LHCN-M2 (cell line): ENCODE results near the gene ARSK. TPM values are rescaled to one million over a fixed set of nuclear protein-coding genes. Genes with fewer than 3 reads are reported as not detected.
"Not testable (repeated sequence)": the region's sequence is repeated elsewhere in the genome, so short reads cannot be mapped to it uniquely, and the experiment has no call there.

Source experiments
- DNase-seq: peaks from one replicate; pipeline ENCODE4 v3.0.0-alpha.2; 2012; ENCODE audit warnings: low read depth
- total RNA-seq: library from RNA; depleted of rRNA; stranded (reverse); fragments of >200 nt; gene quantifications from 2 replicates; pipeline ENCODE4 v1.2.3, GENCODE V29; 2014

The ARSK gene
- total RNA-seq, 1 experiment from 2014 or later: 10.0 TPM

DNA sequence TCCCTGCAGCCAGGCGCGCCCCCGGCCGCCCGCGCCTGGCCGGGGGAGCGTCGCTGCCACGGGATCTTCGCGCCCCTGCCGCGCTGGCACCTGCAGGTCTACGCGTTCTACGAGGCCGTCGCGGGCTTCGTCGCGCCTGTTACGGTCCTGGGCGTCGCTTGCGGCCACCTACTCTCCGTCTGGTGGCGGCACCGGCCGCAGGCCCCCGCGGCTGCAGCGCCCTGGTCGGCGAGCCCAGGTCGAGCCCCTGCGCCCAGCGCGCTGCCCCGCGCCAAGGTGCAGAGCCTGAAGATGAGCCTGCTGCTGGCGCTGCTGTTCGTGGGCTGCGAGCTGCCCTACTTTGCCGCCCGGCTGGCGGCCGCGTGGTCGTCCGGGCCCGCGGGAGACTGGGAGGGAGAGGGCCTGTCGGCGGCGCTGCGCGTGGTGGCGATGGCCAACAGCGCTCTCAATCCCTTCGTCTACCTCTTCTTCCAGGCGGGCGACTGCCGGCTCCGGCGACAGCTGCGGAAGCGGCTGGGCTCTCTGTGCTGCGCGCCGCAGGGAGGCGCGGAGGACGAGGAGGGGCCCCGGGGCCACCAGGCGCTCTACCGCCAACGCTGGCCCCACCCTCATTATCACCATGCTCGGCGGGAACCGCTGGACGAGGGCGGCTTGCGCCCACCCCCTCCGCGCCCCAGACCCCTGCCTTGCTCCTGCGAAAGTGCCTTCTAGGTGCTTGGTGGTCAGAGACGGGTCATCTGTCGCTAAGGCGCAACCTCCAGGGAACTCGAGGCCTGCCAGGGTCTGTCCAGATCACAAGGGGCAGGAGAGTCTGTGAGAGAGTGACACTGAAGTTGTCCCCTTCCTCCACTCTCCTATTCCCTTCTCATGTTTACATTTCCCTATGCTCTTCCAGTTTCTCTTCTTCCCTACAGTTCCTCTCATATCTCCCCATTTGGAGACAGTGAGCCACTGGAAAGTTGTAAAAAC lies 66.3 kb downstream of the ARSK start:
- DNase-seq: no peak

DNA sequence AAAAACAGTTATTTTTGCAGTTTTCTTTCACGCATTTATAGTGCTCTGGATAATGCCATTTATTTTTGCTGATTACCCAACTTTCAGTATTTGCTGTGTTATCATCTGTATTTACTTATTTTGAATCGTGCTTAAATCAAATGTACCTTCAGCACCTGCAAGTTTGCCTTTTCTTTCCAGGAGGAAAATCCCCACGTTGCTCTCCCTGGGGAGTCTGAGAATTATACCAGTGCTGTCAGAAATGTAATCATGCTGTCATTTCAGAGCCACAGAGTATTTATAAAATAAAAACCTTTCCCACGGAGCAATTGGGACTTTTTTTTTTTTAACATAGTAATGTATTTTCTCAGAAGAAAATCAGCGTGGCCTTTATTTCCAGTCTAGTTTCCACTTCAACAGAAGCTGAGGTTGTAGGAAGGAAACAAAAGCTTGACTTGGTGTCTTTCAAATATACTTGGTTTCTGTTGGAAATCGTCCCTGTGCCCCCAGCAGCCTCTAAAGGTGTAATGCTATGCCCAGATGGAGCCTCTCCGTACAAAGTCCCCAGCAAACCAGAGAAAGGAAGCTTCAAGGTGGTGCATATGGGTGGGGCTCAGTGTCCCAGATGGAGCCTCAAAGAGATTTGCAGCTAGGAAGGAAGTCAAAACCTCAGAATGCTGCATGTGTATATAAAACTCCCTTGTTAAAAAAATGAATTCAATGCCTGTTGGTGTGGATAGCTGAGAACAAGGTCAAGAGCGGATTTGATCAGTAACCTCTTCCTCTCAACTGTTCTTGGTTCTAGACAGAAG lies 67.1 kb downstream of the ARSK start:
- no peak for DNase-seq

DNA sequence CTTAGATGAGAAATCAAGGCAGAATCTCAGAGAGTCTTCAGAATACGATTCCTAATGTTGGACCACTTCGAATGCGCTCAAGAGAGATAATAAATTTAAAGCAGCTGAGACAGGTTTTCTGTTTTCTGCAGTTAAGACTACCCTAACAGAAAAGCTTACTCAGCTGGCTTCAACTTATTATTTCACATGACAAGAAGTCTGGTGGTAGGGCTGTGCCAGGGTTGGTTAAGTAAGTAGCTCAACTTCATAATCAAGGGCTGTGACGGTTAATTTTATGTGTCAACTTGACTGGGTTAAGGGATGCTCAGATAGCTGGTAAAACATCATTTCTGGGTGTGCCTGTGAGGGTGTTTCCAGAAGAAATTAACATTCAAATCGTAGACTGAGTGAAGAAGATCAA lies 68.8 kb downstream of the ARSK start:
- DNase-seq: no peak

DNA sequence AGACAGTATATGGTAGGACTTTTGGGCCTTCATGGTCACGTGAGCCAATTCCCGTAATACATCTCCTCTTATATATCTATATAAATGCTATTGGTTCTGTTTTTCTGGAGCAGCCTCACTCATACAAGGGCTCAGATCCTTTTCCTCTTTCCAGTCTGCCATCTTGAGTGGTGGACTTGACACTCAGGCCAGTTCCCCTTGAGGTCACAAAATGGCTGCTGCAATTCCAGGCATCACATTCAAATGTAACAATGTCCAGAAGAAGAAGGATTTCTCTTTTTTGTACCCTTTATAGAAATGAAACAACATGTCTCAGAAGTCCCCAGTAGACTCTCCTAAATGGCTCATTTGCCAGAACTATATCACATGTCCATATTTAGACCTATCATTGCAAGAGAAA lies 69.5 kb downstream of the ARSK start:
- DNase-seq: no peak

DNA sequence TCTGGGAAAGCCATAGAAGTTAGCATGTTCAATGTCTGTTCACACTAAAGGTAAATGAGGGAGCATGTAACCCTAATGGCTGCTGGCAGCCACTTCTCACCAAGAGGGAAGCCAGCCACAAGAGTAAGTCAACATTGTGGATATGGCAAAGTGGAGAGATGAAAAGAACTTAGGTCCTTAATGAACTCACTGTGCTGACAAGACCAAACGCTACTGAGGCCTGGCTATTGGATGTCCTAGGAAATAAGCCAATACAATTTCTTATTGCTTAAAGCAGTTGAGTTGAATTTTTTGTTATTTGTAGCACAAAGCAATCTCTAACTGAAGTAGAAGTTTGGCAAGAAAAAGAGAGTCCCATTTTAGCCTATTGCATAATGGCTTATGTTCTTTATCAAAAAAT lies 71.8 kb downstream of the ARSK start:
- no peak for DNase-seq

DNA sequence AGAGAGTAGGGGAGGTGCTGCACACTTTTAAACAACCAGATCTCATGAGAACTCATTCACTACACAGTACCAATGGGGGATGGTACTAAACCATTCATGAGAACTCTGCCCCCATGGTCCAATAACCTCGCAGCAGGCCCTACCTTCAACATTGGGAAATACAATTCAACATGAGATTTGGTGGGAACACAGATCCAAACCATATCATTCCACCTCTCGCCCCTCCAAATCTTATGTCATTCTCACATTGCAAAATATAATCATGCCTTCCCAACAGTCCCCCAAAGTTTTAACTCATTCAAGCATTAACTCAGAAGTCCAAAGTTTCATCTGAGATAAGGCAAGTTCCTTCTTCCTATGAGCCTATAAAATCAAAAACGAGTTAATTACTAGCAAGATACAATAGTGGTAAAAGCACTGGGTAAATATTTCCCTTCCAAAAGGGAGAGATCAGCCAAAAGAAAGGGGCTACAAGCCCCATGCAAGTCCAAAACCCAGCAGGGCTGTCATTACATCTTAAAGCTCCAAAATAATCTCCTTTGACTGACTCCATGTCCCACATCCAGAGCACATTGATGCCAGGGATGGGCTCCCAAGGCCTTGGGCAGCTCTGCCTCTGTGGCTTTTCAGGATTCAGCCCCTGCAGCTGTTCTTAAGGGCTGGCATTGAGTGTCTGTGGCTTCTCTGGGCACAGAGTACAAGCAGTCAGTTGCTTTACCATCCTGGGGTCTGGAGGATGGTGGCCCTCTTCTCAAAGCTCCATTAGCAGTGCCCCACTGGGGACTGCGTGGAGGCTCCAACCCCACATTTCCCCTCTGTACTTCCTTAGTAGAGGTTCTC lies 73.3 kb downstream of the ARSK start:
- no peak for DNase-seq

DNA sequence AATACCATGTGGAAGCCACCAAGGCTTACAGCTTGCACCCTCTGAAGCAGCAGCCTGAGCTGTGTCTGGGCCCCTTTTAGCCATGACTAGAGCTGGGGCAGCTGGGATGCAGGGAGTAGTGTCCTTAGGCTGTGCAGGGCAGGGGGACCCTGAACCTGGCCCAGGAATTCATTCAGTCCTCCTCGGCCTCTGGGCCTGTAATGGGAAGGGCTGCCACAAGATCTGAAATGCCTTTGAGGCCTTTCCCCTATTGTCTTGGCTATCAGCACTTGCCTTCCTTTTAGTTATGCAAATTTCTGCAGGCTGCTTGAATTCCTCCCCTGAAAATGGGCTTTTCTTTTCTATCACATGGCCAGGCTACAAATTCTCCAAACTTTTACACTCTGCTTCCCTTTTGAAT lies 74.0 kb downstream of the ARSK start:
- DNase-seq: no peak

DNA sequence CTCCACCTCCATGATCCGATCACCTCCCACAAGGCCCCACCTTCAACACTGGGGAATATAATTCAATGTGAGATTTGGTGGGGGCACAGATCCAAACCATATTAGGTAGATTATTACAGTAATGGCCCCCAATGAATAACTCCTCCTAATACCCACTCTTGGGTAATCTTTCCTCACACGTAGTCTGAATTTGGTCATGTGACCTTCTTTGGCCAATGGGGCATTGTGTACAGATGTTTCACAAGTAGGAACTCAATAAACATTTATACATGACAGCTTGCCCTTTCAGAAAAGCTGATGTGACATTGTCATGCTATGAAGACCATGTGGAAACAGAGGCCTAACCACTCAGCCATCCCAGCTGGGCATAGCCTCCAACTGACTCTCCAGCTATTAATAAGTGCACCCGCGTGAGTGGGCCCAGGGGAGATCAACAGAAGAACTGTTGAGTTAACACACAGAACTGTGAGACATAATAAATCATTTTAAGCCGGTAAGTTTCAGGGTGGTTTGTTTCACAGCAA lies 75.6 kb downstream of the ARSK start:
- DNase-seq: no peak

DNA sequence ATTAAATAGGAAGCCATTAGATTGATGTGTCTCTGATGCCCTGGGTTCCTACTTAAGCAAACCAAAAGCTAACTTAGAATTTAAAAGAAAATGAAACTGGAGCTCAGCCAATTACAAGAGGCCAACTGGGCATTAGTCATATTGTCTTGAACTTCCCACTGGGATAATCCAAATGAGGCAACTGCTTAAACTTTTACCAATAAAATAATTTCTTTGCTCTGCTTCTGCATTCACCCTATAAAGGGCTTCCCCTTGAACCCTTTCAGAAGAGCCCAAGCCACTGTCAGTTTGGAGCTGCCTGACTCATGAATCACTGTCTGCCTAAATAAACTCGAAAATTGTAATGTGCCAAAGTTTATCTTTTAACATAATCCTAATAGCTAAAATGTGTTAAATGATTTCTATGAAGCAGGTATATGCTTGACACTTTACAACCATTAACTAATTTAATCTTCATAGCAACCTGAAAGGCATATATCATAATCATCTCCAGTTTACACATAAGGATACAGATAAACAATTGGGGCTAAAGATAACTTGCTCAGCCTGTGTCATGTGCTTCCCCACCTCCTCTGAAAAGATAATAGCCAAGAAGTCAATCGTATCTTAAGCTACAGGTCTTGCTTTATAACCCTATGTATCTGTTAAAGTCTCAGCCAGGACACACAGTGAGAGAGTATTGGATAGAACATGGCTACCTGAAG lies 76.5 kb downstream of the ARSK start:
- peak; percentile 90 for DNase-seq

DNA sequence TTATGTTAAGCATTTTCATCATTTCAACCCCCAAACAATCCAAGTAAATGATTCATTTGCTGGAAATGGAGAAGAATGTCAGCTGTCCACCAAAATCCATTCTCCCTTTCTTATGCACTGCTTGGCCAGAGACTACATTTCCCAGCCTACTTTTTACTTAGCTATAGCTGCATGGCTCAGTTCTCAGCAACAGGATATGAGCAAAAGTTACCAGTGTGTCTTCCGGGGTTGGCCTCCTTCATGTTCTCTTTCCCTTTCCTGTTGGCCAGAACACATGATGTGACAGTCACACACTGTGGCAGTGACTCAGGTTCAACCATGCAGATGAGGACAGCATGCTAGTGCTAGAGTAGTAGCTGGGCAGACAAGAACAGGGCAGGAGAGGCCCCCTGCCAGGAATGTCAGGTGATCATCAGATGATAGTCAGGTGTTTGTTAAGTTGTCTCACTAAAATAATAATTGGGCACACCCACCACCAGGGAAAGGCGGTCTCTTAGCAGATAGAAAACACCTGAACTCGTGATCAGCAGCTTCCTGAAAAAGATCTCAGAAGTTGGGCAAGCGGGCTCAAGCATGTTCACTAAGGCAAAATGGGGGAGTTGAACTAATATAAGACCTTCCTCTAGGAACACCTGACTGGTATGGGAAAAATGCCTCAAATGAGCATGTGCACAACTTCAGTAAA lies 77.2 kb downstream of the ARSK start:
- peak; percentile 91 for DNase-seq

DNA sequence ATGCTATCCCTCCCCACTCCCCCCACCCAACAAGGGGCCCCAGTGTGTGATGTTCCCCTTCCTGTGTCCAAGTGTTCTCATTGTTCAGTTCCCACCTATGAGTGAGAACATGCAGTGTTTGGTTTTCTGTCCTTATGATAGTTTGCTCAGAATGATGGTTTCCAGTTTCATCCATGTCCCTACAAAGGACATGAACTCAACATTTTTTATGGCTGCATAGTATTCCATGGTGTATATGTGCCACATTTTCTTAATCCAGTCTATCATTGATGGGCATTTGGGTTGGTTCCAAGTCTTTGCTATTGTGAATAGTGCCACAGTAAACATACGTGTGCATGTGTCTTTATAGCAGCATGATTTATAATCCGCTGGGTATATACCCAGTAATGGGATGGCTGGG lies 78.0 kb downstream of the ARSK start:
- DNase-seq: not testable (repeated sequence)

DNA sequence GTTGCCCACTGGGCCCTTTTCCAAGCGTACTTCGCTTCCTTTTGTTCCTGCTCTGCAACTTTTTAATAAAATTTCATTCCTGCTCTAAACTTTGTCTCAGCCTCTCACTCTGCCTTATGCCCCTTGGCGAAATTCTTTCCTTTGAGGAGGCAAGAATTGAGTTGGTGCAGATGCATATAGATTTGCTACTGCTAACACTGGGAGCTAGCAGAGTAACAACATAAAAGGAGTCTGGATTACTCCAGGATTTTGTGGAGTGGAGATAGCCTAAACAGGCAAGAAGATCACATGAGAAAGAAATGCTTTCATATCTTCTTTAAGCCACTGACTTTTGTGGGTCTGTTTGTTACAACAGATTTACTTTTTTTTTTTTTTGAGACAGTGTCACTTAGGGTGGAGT lies 78.8 kb downstream of the ARSK start:
- no peak for DNase-seq

DNA sequence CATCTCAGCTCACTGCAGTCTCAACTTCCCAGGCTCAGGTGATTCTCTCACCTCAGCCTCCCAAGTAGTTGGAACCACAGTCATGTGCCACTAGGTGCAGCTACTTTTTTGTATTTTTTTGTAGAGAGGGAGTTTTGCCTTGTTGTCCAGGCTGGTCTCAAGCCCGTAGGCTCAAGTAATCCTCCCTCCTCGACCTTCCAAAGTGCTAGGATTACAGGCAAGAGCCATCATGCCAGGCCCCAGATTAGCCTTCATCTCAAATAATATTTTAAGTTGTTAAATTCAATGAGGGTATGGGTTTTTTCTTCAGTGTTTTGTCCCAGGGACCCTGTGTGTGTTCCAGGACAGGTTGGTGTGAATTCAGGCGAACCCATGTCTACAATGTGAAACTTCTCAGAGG lies 79.2 kb downstream of the ARSK start:
- DNase-seq: no peak

DNA sequence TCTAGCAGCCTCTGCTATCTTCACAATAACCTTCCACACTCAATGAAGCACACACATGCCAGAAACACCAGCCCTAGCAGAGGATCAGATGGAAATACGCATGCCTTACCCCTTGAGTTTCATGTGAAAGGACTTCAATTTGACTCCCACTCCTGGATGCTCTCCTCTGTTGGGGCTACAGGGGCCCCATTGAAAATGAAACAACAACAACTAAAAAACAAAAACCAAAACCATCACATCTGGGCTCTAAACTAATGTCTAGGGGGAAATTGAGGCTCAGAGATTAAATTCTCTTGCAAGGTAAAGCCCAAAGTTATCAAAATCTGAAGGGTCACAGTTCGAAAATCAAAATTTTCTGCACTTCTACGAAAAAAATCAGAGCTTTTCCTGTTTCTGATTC lies 83.7 kb downstream of the ARSK start:
- no peak for DNase-seq

DNA sequence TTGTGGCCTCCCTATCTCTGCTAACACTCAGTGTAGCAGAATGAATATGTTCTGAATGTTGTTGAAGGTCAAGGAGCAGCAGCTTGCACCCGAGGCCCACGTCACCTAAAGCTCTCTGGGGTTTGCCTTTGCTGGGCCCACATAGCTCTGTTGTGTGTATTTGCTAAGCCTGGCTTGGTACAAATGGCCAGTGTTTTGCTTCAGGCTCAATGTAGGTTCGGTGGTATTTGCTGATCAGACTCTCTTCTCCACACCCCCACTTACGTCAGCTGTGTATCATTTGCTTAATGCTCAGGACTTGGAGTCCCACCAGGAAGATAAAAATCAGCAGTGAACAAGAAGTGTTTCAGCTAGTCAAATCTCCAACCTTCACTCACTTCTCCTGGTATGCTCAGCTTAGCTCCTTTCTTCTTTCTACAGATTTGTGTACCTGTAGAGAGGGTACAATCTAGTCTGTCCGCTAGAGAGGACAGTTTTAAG lies 86.9 kb downstream of the ARSK start:
- DNase-seq: no peak

DNA sequence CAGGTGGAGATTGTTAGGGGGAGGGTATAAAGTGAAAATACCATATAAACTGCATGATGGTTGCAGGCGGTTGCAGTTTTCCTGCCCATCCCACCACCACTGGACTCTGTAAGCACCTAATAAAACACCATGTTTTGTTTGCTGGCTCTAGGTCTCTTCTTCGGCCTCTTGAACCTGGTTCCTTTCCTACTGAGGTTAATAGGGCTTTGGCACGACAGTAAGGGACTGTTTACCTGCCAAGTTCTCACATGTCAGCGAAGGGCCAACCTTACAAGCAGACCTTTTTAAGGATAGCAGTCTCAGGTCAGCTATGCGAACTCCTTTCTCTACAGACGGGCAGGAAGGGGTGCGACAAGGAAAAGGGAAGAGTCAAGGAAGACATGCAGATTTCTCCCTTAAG lies 88.3 kb downstream of the ARSK start:
- DNase-seq: no peak

DNA sequence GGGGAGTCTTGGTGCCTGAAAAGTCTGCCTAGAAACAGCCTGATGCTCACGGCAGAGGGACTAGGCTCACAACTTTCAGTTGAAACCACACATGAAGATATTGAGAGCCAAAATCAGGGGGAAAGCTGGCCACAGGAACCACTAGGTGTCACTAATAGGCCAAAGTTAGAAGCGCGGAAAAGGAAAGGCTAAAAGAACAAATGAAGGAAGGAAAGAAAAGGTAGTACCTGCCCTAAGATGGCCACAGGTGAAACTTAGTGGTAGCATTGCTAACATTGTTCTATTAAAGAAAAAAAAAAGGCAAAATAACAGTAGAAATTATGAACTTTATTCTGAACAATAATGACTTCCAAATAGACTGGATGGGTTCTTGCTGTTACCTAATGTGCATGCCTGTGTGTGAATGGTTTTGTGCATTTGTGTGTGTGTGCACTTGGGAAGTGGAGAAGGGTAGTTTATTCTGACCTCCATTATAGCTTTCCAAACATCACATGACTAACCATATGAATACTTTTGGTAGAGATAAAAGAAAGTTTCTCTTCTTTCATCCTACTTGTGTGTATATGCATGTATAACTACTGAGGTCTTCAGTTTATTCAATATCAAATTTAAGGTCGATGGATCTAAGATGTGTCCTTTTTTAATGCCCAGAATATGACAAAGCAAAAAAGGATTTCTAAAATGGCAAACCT lies 89.6 kb downstream of the ARSK start:
- DNase-seq: peak; percentile 69

DNA sequence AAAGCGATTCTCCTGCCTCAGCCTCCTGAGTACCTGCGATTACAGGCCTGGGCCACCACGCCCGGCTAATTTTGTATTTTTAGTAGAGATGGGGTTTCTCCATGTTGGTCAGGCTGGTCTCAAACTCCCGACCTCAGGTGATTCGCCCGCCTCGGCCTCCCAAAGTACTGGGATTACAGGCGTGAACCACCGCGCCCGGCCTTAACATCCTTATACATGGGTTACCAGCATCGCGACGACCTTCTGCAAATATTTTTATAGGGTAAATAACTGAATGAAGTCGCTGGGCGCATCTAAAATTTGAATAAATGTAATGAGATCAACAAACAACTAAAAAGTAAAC lies 91.3 kb downstream of the ARSK start:
- DNase-seq: not testable (repeated sequence)

DNA sequence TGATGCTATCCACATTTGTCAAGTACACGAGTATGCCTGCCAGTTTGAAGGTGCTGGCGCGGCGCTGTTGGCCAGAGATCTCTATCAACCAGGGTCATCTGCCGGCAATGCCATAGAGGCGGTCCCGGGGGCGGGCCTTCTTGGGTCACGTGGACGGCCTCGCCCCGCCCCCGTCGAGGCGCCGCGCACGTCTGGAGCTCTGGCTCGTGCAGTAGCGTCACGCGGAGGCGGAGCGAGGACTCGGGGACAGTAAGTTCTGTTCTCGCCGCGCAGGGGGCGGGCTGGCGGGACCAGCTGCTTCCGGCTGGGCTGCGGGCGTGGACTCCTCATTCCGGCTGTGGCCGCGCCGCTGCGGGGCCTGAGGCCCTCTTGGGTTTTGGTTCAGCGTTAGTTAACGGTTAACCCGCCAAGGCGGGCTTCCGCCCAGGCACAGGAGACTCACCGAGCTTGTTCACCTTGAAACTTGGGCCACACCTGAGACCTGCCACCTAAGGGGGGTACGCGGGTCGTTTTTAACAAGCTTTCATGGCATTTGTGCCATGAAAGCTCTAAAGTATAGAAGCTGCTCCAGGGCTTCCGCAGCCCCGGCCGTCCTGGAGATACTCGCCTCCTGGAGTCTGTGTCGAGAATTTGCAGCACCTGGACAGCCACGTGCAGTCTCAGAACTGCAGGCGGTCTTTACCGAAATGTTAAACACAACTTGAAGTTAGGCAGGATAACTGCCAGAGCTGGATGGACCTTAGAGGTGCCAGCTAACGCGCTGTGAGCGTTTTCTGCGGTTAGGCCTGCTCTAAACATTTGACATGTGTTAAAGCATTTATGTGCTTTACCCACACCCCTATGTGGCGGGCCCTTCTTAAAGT lies 91.9 kb downstream of the ARSK start, which contains the start of gene RFESD:
TSS of gene RFESD (plus strand) at position 209 of the 863 bp plus-strand sequence. CDS start 5,495 bp downstream, outside the sequence.
- peak; percentile 97 for DNase-seq
